B cell (primary cell): ENCODE data around the gene SPECC1.

Experiments used
- EZH2 ChIP-seq: IDR thresholded peaks from 2 replicates; pipeline ENCODE4 v1.6.1; 2012; ENCODE audit warnings: borderline replicate concordance, low read depth, mild to moderate bottlenecking, moderate library complexity, low read length; ENCODE audit not compliant: insufficient read depth, poor library complexity, severe bottlenecking
- TF ChIP-seq, protein P1 (sequence below): fragments of 200-600 bp; IDR thresholded peaks from one replicate; pipeline ENCODE4 v1.8.0; 2022; ENCODE audit warnings: antibody characterized with exemption, mild to moderate bottlenecking

DNA sequence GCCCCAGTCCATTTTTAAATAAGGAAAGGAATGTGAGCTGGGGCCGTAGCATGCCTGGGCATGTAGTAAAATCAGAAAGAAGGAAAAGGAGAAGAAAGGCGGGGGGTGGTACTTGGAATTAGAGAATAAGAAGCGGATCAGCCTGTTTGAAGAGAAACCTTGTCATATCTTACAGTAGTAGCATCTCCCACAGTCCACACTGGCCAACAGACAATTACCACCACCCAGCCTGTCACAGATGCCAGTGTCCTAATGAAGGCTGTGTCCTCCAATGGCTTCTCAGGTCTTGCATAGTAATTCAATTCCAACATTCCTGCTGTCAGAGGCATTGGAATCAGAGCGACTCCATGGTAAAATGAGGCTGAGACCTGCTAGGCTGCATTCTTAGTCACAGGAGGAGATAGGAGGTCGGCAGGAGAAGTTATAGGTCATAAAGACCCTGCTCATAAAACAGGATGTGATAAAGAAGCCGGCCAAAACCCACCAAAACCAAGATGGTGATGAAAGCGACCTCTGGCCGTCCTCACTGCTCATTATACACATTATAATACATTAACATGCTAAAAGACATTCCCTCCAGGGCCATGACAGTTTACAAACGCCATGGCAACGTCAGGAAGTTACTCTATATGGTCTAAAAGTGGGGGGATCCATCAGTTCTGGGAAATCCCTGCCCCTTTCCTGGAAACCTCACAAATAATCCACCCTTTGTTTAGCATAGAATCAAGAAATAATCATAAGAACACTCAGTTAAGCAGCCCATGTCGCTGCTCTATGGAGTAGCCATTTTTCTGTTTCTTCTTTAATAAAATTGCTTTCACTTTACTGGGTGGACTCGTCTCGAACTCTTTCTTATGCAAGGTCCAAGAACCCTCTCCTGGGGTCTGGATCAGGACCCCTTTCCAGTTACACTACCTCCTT, 22.0 kb upstream of the SPECC1 start:
- TF ChIP-seq, protein P1, sequence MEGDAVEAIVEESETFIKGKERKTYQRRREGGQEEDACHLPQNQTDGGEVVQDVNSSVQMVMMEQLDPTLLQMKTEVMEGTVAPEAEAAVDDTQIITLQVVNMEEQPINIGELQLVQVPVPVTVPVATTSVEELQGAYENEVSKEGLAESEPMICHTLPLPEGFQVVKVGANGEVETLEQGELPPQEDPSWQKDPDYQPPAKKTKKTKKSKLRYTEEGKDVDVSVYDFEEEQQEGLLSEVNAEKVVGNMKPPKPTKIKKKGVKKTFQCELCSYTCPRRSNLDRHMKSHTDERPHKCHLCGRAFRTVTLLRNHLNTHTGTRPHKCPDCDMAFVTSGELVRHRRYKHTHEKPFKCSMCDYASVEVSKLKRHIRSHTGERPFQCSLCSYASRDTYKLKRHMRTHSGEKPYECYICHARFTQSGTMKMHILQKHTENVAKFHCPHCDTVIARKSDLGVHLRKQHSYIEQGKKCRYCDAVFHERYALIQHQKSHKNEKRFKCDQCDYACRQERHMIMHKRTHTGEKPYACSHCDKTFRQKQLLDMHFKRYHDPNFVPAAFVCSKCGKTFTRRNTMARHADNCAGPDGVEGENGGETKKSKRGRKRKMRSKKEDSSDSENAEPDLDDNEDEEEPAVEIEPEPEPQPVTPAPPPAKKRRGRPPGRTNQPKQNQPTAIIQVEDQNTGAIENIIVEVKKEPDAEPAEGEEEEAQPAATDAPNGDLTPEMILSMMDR: no peak
- TF ChIP-seq EZH2: no peak
